ENCODE measurements around the gene LRMDA.

- TF ChIP-seq CTCF (IDR thresholded peaks at IDR 0.05): no peak
- no peak for TF ChIP-seq POLR2A (IDR thresholded peaks at IDR 0.05)
Measured at GRCh38 chr10:75456122-75456521, 24.7 kb downstream of the LRMDA start.
